ENCODE measurements around the gene LKAAEAR1. TPM values are rescaled to one million over a fixed set of nuclear protein-coding genes. Genes with fewer than 3 reads are reported as not detected.

The LKAAEAR1 gene
- total RNA-seq, 1 donor from 2014 or later, result not detected

- H3K4me1 Mint-ChIP-seq (ENCODE audit: low read depth), result peaks cover 18% of the 10 kb centered on the region
- peak within 1 kb of the TSS; percentile 84 for H3K27ac Mint-ChIP-seq
- no peaks in the 10 kb centered on the region for H3K9me3 Mint-ChIP-seq (ENCODE audit: low read depth)
- H3K36me3 Mint-ChIP-seq (ENCODE audit: insufficient read depth), result no peaks in the 10 kb centered on the region
- H3K27me3 Mint-ChIP-seq, result no peaks in the 10 kb centered on the region
- no peak for TF ChIP-seq CTCF (IDR thresholded peaks at IDR 0.05; ENCODE audit: unreplicated experiment)
- peak; percentile 94 for DNase-seq (ENCODE audit: low spot score, unreplicated experiment)
- H3K4me3 Mint-ChIP-seq (ENCODE audit: low read depth), result peak within 1 kb of the TSS; percentile 86
Observed at GRCh38 chr20:64062596-64063388, 21.4 kb downstream of the LKAAEAR1 start, which contains the start of gene TCEA2. TCEA2 (plus strand) TSS chr20:64063198; CDS start chr20:64063313, 115 bp downstream.

GRCh38 chr20:64062276-64062595 lies 22.0 kb downstream of the LKAAEAR1 start:
- no peaks in the 10 kb centered on the region for H3K36me3 Mint-ChIP-seq (ENCODE audit: insufficient read depth)
- no peak for TF ChIP-seq CTCF (IDR thresholded peaks at IDR 0.05; ENCODE audit: unreplicated experiment)
- H3K27me3 Mint-ChIP-seq, result no peaks in the 10 kb centered on the region
- H3K27ac Mint-ChIP-seq, result peak overlapping the region; percentile 84
- DNase-seq (ENCODE audit: low spot score, unreplicated experiment), result no peak
- H3K4me3 Mint-ChIP-seq (ENCODE audit: low read depth), result peak overlapping the region; percentile 86
- peaks cover 20% of the 10 kb centered on the region for H3K4me1 Mint-ChIP-seq (ENCODE audit: low read depth)
- H3K9me3 Mint-ChIP-seq (ENCODE audit: low read depth), result no peaks in the 10 kb centered on the region

- DNase-seq (ENCODE audit: low spot score, unreplicated experiment), result no peak
- H3K27ac Mint-ChIP-seq, result no peak overlapping the region
- no peak for TF ChIP-seq CTCF (IDR thresholded peaks at IDR 0.05; ENCODE audit: unreplicated experiment)
- peaks cover 9% of the 10 kb centered on the region for H3K27me3 Mint-ChIP-seq
- peaks cover 11% of the 10 kb centered on the region for H3K4me1 Mint-ChIP-seq (ENCODE audit: low read depth)
- no peaks in the 10 kb centered on the region for H3K9me3 Mint-ChIP-seq (ENCODE audit: low read depth)
- no peaks in the 10 kb centered on the region for H3K36me3 Mint-ChIP-seq (ENCODE audit: insufficient read depth)
- no peak overlapping the region for H3K4me3 Mint-ChIP-seq (ENCODE audit: low read depth)
Observed at GRCh38 chr20:64058536-64058935, 25.7 kb downstream of the LKAAEAR1 start.

- H3K4me1 Mint-ChIP-seq (ENCODE audit: low read depth), result peaks cover 11% of the 10 kb centered on the region
- no peaks in the 10 kb centered on the region for H3K36me3 Mint-ChIP-seq (ENCODE audit: insufficient read depth)
- no peak overlapping the region for H3K27ac Mint-ChIP-seq
- no peak overlapping the region for H3K4me3 Mint-ChIP-seq (ENCODE audit: low read depth)
- peak; percentile 86 for DNase-seq (ENCODE audit: low spot score, unreplicated experiment)
- peaks cover 16% of the 10 kb centered on the region for H3K27me3 Mint-ChIP-seq
- no peaks in the 10 kb centered on the region for H3K9me3 Mint-ChIP-seq (ENCODE audit: low read depth)
- peak; percentile 87 for TF ChIP-seq CTCF (IDR thresholded peaks at IDR 0.05; ENCODE audit: unreplicated experiment)
Observed at GRCh38 chr20:64057628-64058498, 26.3 kb downstream of the LKAAEAR1 start.

- Mint-ChIP-seq H3K36me3 (ENCODE audit: insufficient read depth) (no peaks in the 10 kb centered on the region), H3K27me3 (peaks cover 20% of the 10 kb centered on the region), H3K4me1 (ENCODE audit: low read depth) (peaks cover 7% of the 10 kb centered on the region), H3K4me3 (ENCODE audit: low read depth) (no peak overlapping the region), H3K27ac (no peak overlapping the region), H3K9me3 (ENCODE audit: low read depth) (no peaks in the 10 kb centered on the region)
- no peak for TF ChIP-seq CTCF (IDR thresholded peaks at IDR 0.05; ENCODE audit: unreplicated experiment)
- no peak for DNase-seq (ENCODE audit: low spot score, unreplicated experiment)
Observed at GRCh38 chr20:64056889-64057627, 27.1 kb downstream of the LKAAEAR1 start.
